HCT116 (cell line): Measurements from ENCODE around the gene LAP3. TPM values are rescaled to one million over a fixed set of nuclear protein-coding genes. Genes with fewer than 3 reads are reported as not detected.

Experiments used
- ATAC-seq: fragments of 200-7000 bp; cut with Tn5 transposase; 2 replicates; pipeline ENCODE4 v1.9.1; 2020; ENCODE audit warnings: mild to moderate bottlenecking, moderate library complexity
- BruUV-seq: library from RNA; stranded (reverse); fragments of 400-500 nt; replicated peaks from 2 replicates; lab custom pipeline; 2021; lab: Mats Ljungman, UMichigan
- CTCF ChIA-PET: fragments of 300-600 bp; sonication (Branson Sonifier 250); formaldehyde crosslinking; loops from one replicate; lab custom pipeline; 2021; ENCODE audit warnings: antibody characterized with exemption; lab: Charles Lee
- POLR2A ChIA-PET: fragments of 300-600, 350-600 bp; sonication (Branson Sonifier 250); formaldehyde crosslinking; loops from one replicate; lab custom pipeline; 2021; ENCODE audit warnings: antibody characterized with exemption; lab: Charles Lee
- RAD21 ChIA-PET, 2 experiments: fragments of 300-600 bp; sonication (Branson Sonifier 250); formaldehyde crosslinking; loops; one replicate each; lab custom pipeline; 2023; ENCODE audit warnings: low total read pairs in 2 of 2; ENCODE audit not compliant: uncharacterized antibody in 2 of 2, unreplicated experiment in 2 of 2, low non-redundant PET in 1 of 2; lab: Charles Lee
- DNase-seq: peaks from one replicate; pipeline ENCODE4 v3.0.0-alpha.2; 2010; ENCODE audit warnings: low read depth, low spot score
- H2AFZ ChIP-seq: fragments of 200-600 bp; shearing (Covaris generic), sonication (generic); 2 replicates; pipeline ENCODE4 v1.6.1; 2017; ENCODE audit warnings: low read depth, mixed run types, mixed read lengths, antibody characterized with exemption, low read length; ENCODE audit not compliant: poor library complexity, severe bottlenecking
- H3K27ac ChIP-seq: 2 replicates; pipeline ENCODE4 v1.5.1; 2012; ENCODE audit warnings: low read depth, low read length
- H3K27me3 ChIP-seq: fragments of 200-600 bp; sonication (generic); 2 replicates; pipeline ENCODE4 v1.6.1; 2016; ENCODE audit warnings: mixed run types, low read length, mixed read lengths; ENCODE audit not compliant: insufficient read depth
- H3K36me3 ChIP-seq, 2 experiments: fragments of 200-500 bp in 1 of 2; fragments of 200-600 bp in 1 of 2; sonication (Bioruptor generic) in 1 of 2; sonication (generic) in 1 of 2; 2 replicates each; pipeline versions ENCODE4 v1.5.1 to v1.6.1; 2014 to 2016; ENCODE audit warnings: low read length in 2 of 2, inconsistent platforms in 1 of 2, mixed read lengths in 1 of 2, mixed run types in 1 of 2; ENCODE audit not compliant: insufficient read depth in 2 of 2, control insufficient read depth in 1 of 2
- H3K4me1 ChIP-seq, 2 experiments: fragments of 200-600 bp in 1 of 2; sonication (generic) in 1 of 2; 2 replicates each; pipeline versions ENCODE4 v1.5.1 to v1.6.1; 2012 to 2017; ENCODE audit warnings: low read length in 2 of 2, inconsistent platforms in 1 of 2, mild to moderate bottlenecking in 1 of 2, mixed read lengths in 1 of 2, mixed run types in 1 of 2, moderate library complexity in 1 of 2; ENCODE audit not compliant: insufficient read depth in 2 of 2, control insufficient read depth in 1 of 2
- H3K4me2 ChIP-seq: fragments of 200-600 bp; sonication (generic); 2 replicates; pipeline ENCODE4 v1.6.1; 2017; ENCODE audit warnings: mixed run types, low read length, mixed read lengths
- H3K4me3 ChIP-seq, 2 experiments: fragments of 200-600 bp in 1 of 2; sonication (generic) in 1 of 2; replicated peaks in 1 of 2; 2 replicates each; pipeline ENCODE4 v1.5.1; 2011 to 2016; ENCODE audit warnings: low read length in 2 of 2, control low read depth in 1 of 2, low read depth in 1 of 2, mild to moderate bottlenecking in 1 of 2, mixed read lengths in 1 of 2, mixed run types in 1 of 2
- H3K79me2 ChIP-seq: fragments of 200-600 bp; sonication (generic); 2 replicates; pipeline ENCODE4 v1.6.1; 2017; ENCODE audit warnings: mild to moderate bottlenecking, mixed run types, low read length, moderate library complexity, mixed read lengths; ENCODE audit not compliant: insufficient read depth
- H3K9ac ChIP-seq: fragments of 200-600 bp; sonication (generic); 2 replicates; pipeline ENCODE4 v1.6.1; 2016; ENCODE audit warnings: low read length, mixed read lengths
- H3K9me2 ChIP-seq: fragments of 200-600 bp; sonication (generic), shearing (Covaris generic); 2 replicates; pipeline ENCODE4 v1.6.1; 2017; ENCODE audit warnings: mixed run types, mild to moderate bottlenecking, moderate library complexity; ENCODE audit not compliant: insufficient read depth
- H3K9me3 ChIP-seq, 2 experiments: fragments of 200-500 bp in 1 of 2; fragments of 200-600 bp in 1 of 2; sonication (Bioruptor generic) in 1 of 2; sonication (generic) in 1 of 2; 2 replicates each; pipeline ENCODE4 v1.6.1; 2014 to 2017; ENCODE audit warnings: low read length in 2 of 2, mixed read lengths in 2 of 2, inconsistent platforms in 1 of 2, low read depth in 1 of 2, mild to moderate bottlenecking in 1 of 2, mixed run types in 1 of 2, moderate library complexity in 1 of 2; ENCODE audit not compliant: control insufficient read depth in 1 of 2, insufficient read depth in 1 of 2
- H4K20me1 ChIP-seq: fragments of 200-600 bp; sonication (generic), shearing (Covaris generic); 2 replicates; pipeline ENCODE4 v1.6.1; 2017; ENCODE audit warnings: mixed run types, mild to moderate bottlenecking, moderate library complexity; ENCODE audit not compliant: insufficient read depth
- ATF3 ChIP-seq: IDR thresholded peaks from 2 replicates; pipeline ENCODE4 v1.6.1; 2012
- CTCF ChIP-seq, 3 experiments: fragments of 200-600 bp in 1 of 3; sonication (generic) in 1 of 3; IDR thresholded peaks in 2 of 3; conservative IDR thresholded peaks in 1 of 3; 2 replicates each; pipeline ENCODE4 v1.5.1; 2012 to 2017; ENCODE audit warnings: low read depth in 2 of 3, low read length in 2 of 3, antibody characterized with exemption in 1 of 3, borderline replicate concordance in 1 of 3, control low read depth in 1 of 3, mild to moderate bottlenecking in 1 of 3, mixed read lengths in 1 of 3, mixed run types in 1 of 3, moderate library complexity in 1 of 3; ENCODE audit not compliant: insufficient read depth in 1 of 3
- EZH2 ChIP-seq: fragments of 200-600 bp; sonication (generic); IDR thresholded peaks from 2 replicates; pipeline ENCODE4 v1.6.1; 2017; ENCODE audit warnings: antibody characterized with exemption, mixed run types
- MAX ChIP-seq: IDR thresholded peaks from 2 replicates; pipeline ENCODE4 v1.6.1; 2012
- REST ChIP-seq: IDR thresholded peaks from 2 replicates; pipeline ENCODE4 v1.6.1; 2012; ENCODE audit warnings: low read depth
- TCF7L2 ChIP-seq: IDR thresholded peaks from 2 replicates; pipeline ENCODE4 v1.7.0; 2011; ENCODE audit warnings: borderline replicate concordance, inconsistent platforms; ENCODE audit not compliant: insufficient read depth, insufficient read length; ENCODE audit errors: extremely low read depth
- intact Hi-C: fragments of 100-400 bp; cut with micrococcal nuclease; formaldehyde crosslinking; loops from 2 replicates; pipeline ENCODE4 v1.10.0; 2022
- total RNA-seq: library from RNA; stranded (reverse); gene quantifications from one replicate; pipeline ENCODE4 v1.2.1, GENCODE V29; 2021; ENCODE audit not compliant: unreplicated experiment

Gene LAP3
- total RNA-seq, 1 experiment from 2014 or later, result 59.9 TPM

- H3K4me3 ChIP-seq, result no peak overlapping the region
- H3K4me2 ChIP-seq, result no peak overlapping the region
- no peaks in the 10 kb centered on the region for H3K9me3 ChIP-seq
- H3K9me2 ChIP-seq, result no peaks in the 10 kb centered on the region
- POLR2A ChIA-PET, result no interaction called here
- intact Hi-C loops, result no loop called here
- H3K36me3 ChIP-seq, result peaks cover 25 to 57% of the 10 kb centered on the region in 2 experiments; a peak in 3 of 4 replicates
- H2AFZ ChIP-seq, result no peak overlapping the region
- no peak for TF ChIP-seq MAX
- no peak for TF ChIP-seq CTCF (IDR thresholded peaks at IDR 0.05 in 2 of 3, conservative IDR thresholded peaks at IDR 0.05 in 1 of 3; ENCODE audit: borderline replicate concordance in 1 of 3, insufficient read depth in 1 of 3, low read depth in 2 of 3, low read length in 2 of 3)
- no peak for TF ChIP-seq REST
- TF ChIP-seq EZH2, result no peak
- no peak for TF ChIP-seq TCF7L2
- TF ChIP-seq ATF3, result no peak
- no TSS peak for BruUV-seq
- no peaks in the 10 kb centered on the region for H4K20me1 ChIP-seq
- CTCF ChIA-PET, result no interaction called here
- no peak overlapping the region for H3K27ac ChIP-seq
- no peak overlapping the region for H3K9ac ChIP-seq
- peaks cover 7% of the 10 kb centered on the region; the same call in 1 of the 2 replicates for H3K79me2 ChIP-seq
- no peaks in the 10 kb centered on the region for H3K27me3 ChIP-seq
- no peaks in the 10 kb centered on the region for H3K4me1 ChIP-seq
- RAD21 ChIA-PET, result no interaction called here
- ATAC-seq (no peak), DNase-seq (no peak)
Measured at GRCh38 chr4:17583941-17584340, 6.9 kb downstream of the LAP3 start.
